Iris pigment epithelial cell (primary cell): Measurements from ENCODE around the gene MYH15.
A peak's percentile ranks its signal among the peaks of the same experiment; 100 is the strongest.

ENCODE experiments used
- DNase-seq: peaks from one replicate; pipeline ENCODE4 v3.0.0-alpha.2; 2011; ENCODE audit warnings: low read depth

Gene MYH15

GRCh38 chr3:108472001-108472591, 38.3 kb downstream of the MYH15 start:
- DNase-seq: peak; percentile 92

GRCh38 chr3:108471426-108471825, 39.0 kb downstream of the MYH15 start:
- DNase-seq: peak; percentile 52

- DNase-seq: no peak
Measured at GRCh38 chr3:108469126-108469525, 41.3 kb downstream of the MYH15 start.

GRCh38 chr3:108468577-108468976, 41.8 kb downstream of the MYH15 start:
- no peak for DNase-seq

- DNase-seq: peak; percentile 34
Measured at GRCh38 chr3:108462899-108463298, 47.5 kb downstream of the MYH15 start.

- DNase-seq: no peak
Measured at GRCh38 chr3:108461661-108462111, 48.7 kb downstream of the MYH15 start.

GRCh38 chr3:108459225-108459624, 51.2 kb downstream of the MYH15 start:
- no peak for DNase-seq

- peak; percentile 22 for DNase-seq
Measured at GRCh38 chr3:108455212-108455705, 55.1 kb downstream of the MYH15 start.

- peak; percentile 36 for DNase-seq
Measured at GRCh38 chr3:108453565-108453964, 56.8 kb downstream of the MYH15 start.

GRCh38 chr3:108450444-108450843, 60.0 kb downstream of the MYH15 start:
- no peak for DNase-seq

GRCh38 chr3:108448593-108448992, 61.8 kb downstream of the MYH15 start:
- DNase-seq: no peak

GRCh38 chr3:108447096-108447847, 63.1 kb downstream of the MYH15 start:
- no peak for DNase-seq

GRCh38 chr3:108442281-108442680, 68.1 kb downstream of the MYH15 start:
- no peak for DNase-seq

- DNase-seq: no peak
Measured at GRCh38 chr3:108441518-108441917, 68.9 kb downstream of the MYH15 start.

GRCh38 chr3:108441071-108441507, 69.3 kb downstream of the MYH15 start:
- DNase-seq: peak; percentile 6

- no peak for DNase-seq
Measured at GRCh38 chr3:108438542-108438941, 71.9 kb downstream of the MYH15 start.

- no peak for DNase-seq
Measured at GRCh38 chr3:108437439-108437838, 73.0 kb downstream of the MYH15 start.

GRCh38 chr3:108433928-108434327, 76.5 kb downstream of the MYH15 start:
- DNase-seq: no peak

GRCh38 chr3:108432431-108432830, 78.0 kb downstream of the MYH15 start:
- no peak for DNase-seq

GRCh38 chr3:108430540-108430939, 79.9 kb downstream of the MYH15 start:
- peak; percentile 34 for DNase-seq

GRCh38 chr3:108428586-108428985, 81.8 kb downstream of the MYH15 start:
- no peak for DNase-seq

- peak; percentile 78 for DNase-seq
Measured at GRCh38 chr3:108420926-108421325, 89.5 kb downstream of the MYH15 start.

GRCh38 chr3:108416111-108416869, 94.1 kb downstream of the MYH15 start:
- DNase-seq: peak; percentile 9
